ENCODE data around the gene ATF3.

DNA sequence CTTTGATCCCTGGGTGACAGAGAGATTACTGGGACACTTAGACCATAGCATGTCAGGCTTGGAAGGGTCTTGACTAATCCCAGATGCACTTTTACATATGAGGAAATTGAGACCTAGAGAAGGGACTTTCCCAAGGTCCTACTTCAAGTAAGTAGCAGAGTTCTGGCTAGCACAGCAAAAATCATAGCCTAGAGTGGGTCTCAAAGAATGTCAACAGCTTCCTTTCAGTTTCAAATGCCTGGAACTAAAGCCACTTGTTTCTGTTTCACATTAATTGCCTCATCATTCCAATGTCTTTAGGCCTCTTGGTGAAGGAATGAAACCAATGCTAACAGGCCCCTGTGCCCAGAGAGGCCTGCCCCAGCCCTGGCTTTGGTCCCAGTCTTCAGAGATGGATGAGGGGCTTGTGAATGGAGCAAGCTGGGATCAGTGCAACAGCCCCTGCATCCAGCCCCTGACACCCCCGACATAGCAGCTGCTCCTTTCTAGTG lies 26.6 kb downstream of the ATF3 start:
- TF ChIP-seq EZH2phosphoT487 (IDR thresholded peaks at IDR 0.05; ENCODE audit: borderline replicate concordance, low read length), result no peak
- TF ChIP-seq, protein P1, sequence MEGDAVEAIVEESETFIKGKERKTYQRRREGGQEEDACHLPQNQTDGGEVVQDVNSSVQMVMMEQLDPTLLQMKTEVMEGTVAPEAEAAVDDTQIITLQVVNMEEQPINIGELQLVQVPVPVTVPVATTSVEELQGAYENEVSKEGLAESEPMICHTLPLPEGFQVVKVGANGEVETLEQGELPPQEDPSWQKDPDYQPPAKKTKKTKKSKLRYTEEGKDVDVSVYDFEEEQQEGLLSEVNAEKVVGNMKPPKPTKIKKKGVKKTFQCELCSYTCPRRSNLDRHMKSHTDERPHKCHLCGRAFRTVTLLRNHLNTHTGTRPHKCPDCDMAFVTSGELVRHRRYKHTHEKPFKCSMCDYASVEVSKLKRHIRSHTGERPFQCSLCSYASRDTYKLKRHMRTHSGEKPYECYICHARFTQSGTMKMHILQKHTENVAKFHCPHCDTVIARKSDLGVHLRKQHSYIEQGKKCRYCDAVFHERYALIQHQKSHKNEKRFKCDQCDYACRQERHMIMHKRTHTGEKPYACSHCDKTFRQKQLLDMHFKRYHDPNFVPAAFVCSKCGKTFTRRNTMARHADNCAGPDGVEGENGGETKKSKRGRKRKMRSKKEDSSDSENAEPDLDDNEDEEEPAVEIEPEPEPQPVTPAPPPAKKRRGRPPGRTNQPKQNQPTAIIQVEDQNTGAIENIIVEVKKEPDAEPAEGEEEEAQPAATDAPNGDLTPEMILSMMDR (conservative IDR thresholded peaks at IDR 0.05; ENCODE audit: low read depth, low read length), result no peak

Measured in PC-3 (cell line).